H9 (cell line): ENCODE results near the gene IGF2BP3. TPM values are rescaled to one million over a fixed set of nuclear protein-coding genes. Genes with fewer than 3 reads are reported as not detected.

Source experiments
- DNase-seq: peaks from one replicate; pipeline ENCODE4 v3.0.0-alpha.2; 2017
- H2AFZ ChIP-seq: one replicate; pipeline ENCODE4 v1.6.1; 2013; ENCODE audit warnings: mild to moderate bottlenecking, low read length, control low read depth, moderate library complexity
- H2AK5ac ChIP-seq: 2 replicates; pipeline ENCODE4 v1.6.1; 2013; ENCODE audit warnings: low read length, control low read depth, mixed read lengths; ENCODE audit not compliant: insufficient read length
- H2BK120ac ChIP-seq: one replicate; pipeline ENCODE4 v1.6.1; 2013; ENCODE audit warnings: low read depth, mild to moderate bottlenecking, low read length, control low read depth, inconsistent platforms; ENCODE audit not compliant: poor library complexity, severe bottlenecking
- H2BK12ac ChIP-seq: 2 replicates; pipeline ENCODE4 v1.6.1; 2013; ENCODE audit warnings: low read length, control low read depth, mixed read lengths, low read depth; ENCODE audit not compliant: insufficient read length
- H2BK15ac ChIP-seq: 2 replicates; pipeline ENCODE4 v1.6.1; 2013; ENCODE audit warnings: low read depth, low read length, control low read depth
- H2BK20ac ChIP-seq: one replicate; pipeline ENCODE4 v1.6.1; 2013; ENCODE audit warnings: low read depth, mild to moderate bottlenecking, low read length, control low read depth, inconsistent platforms; ENCODE audit not compliant: poor library complexity, severe bottlenecking
- H2BK5ac ChIP-seq: 2 replicates; pipeline ENCODE4 v1.6.1; 2013; ENCODE audit warnings: low read length, control low read depth, mixed read lengths; ENCODE audit not compliant: insufficient read length
- H3K14ac ChIP-seq: 2 replicates; pipeline ENCODE4 v1.6.1; 2013; ENCODE audit warnings: low read length, control low read depth; ENCODE audit not compliant: insufficient read depth
- H3K18ac ChIP-seq: 2 replicates; pipeline ENCODE4 v1.6.1; 2013; ENCODE audit warnings: low read depth, mild to moderate bottlenecking, mixed read lengths, low read length, control low read depth; ENCODE audit not compliant: insufficient read length
- H3K23ac ChIP-seq: 2 replicates; pipeline ENCODE4 v1.6.1; 2013; ENCODE audit warnings: low read length, control low read depth, mixed read lengths, low read depth; ENCODE audit not compliant: insufficient read length
- H3K23me2 ChIP-seq: 2 replicates; pipeline ENCODE4 v1.6.1; 2013; ENCODE audit warnings: low read depth, mild to moderate bottlenecking, mixed read lengths, low read length, control low read depth; ENCODE audit not compliant: insufficient read length, poor library complexity, severe bottlenecking
- H3K27ac ChIP-seq: 2 replicates; pipeline ENCODE4 v1.5.1; 2013; ENCODE audit warnings: low read length, control low read depth, mixed read lengths, low read depth; ENCODE audit not compliant: insufficient read length
- H3K27me3 ChIP-seq: 2 replicates; pipeline ENCODE4 v1.6.1; 2013; ENCODE audit warnings: low read length, control low read depth, inconsistent platforms; ENCODE audit not compliant: insufficient read depth
- H3K4ac ChIP-seq: 2 replicates; pipeline ENCODE4 v1.6.1; 2013; ENCODE audit warnings: low read depth, mild to moderate bottlenecking, control low read depth, inconsistent platforms, low read length, moderate library complexity
- H3K4me1 ChIP-seq: 2 replicates; pipeline ENCODE4 v1.6.1; 2013; ENCODE audit warnings: low read length, control low read depth, inconsistent platforms; ENCODE audit not compliant: insufficient read depth
- H3K4me2 ChIP-seq: 2 replicates; pipeline ENCODE4 v1.6.1; 2013; ENCODE audit warnings: low read length, control low read depth, mixed read lengths; ENCODE audit not compliant: insufficient read length, insufficient read depth
- H3K56ac ChIP-seq: 2 replicates; pipeline ENCODE4 v1.6.1; 2013; ENCODE audit warnings: low read depth, mild to moderate bottlenecking, mixed read lengths, low read length, control low read depth; ENCODE audit not compliant: insufficient read length
- H3K79me1 ChIP-seq: 2 replicates; pipeline ENCODE4 v1.6.1; 2013; ENCODE audit warnings: low read depth, mild to moderate bottlenecking, moderate library complexity, low read length, control low read depth, inconsistent platforms; ENCODE audit not compliant: insufficient read depth, poor library complexity, severe bottlenecking
- H3K79me2 ChIP-seq: 2 replicates; pipeline ENCODE4 v1.6.1; 2013; ENCODE audit warnings: low read length, control low read depth, inconsistent platforms; ENCODE audit not compliant: insufficient read depth
- H3K9ac ChIP-seq: 2 replicates; pipeline ENCODE4 v1.6.1; 2013; ENCODE audit warnings: low read length, control low read depth, mixed read lengths; ENCODE audit not compliant: insufficient read length; ENCODE audit errors: extremely low read depth
- H3K9me3 ChIP-seq: one replicate; pipeline ENCODE4 v1.6.1; 2013; ENCODE audit warnings: low read depth, low read length, inconsistent platforms; ENCODE audit not compliant: control insufficient read depth
- H3T11ph ChIP-seq: one replicate; pipeline ENCODE4 v1.6.1; 2013; ENCODE audit warnings: mild to moderate bottlenecking, low read length, control low read depth, inconsistent platforms
- H4K20me1 ChIP-seq: one replicate; pipeline ENCODE4 v1.6.1; 2013; ENCODE audit not compliant: control insufficient read depth, insufficient read length, insufficient read depth
- H4K5ac ChIP-seq: 2 replicates; pipeline ENCODE4 v1.6.1; 2013; ENCODE audit warnings: low read depth, mild to moderate bottlenecking, mixed read lengths, low read length, control low read depth; ENCODE audit not compliant: insufficient read length
- H4K8ac ChIP-seq: replicated peaks from 2 replicates; pipeline ENCODE4 v1.6.1; 2013; ENCODE audit warnings: low read length, control low read depth, mixed read lengths, low read depth; ENCODE audit not compliant: insufficient read length
- H4K91ac ChIP-seq: 2 replicates; pipeline ENCODE4 v1.6.1; 2013; ENCODE audit warnings: low read depth, mild to moderate bottlenecking, moderate library complexity, mixed read lengths, low read length, control low read depth; ENCODE audit not compliant: insufficient read length
- H3K27ac Mint-ChIP-seq, 3 experiments: 2 replicates in 2 of 3; 3 replicates in 1 of 3; pipeline ENCODE4 v1.8.0; 2020 to 2021; ENCODE audit warnings: mixed read lengths in 3 of 3, mild to moderate bottlenecking in 1 of 3, moderate library complexity in 1 of 3
- H3K27me3 Mint-ChIP-seq: 2 replicates; pipeline ENCODE4 v1.8.0; 2021; ENCODE audit warnings: low read depth, mild to moderate bottlenecking, moderate library complexity, mixed read lengths
- H3K36me3 Mint-ChIP-seq, 3 experiments: 2 replicates in 2 of 3; 3 replicates in 1 of 3; pipeline ENCODE4 v1.8.0; 2020 to 2021; ENCODE audit warnings: low read depth in 3 of 3, mixed read lengths in 3 of 3; ENCODE audit not compliant: insufficient read depth in 1 of 3
- H3K4me1 Mint-ChIP-seq, 2 experiments: 2 replicates each; pipeline ENCODE4 v1.8.0; 2020; ENCODE audit warnings: mixed read lengths in 2 of 2
- H3K4me3 Mint-ChIP-seq, 2 experiments: 2 replicates in 1 of 2; 3 replicates in 1 of 2; pipeline ENCODE4 v1.8.0; 2020 to 2021; ENCODE audit warnings: mild to moderate bottlenecking in 2 of 2, mixed read lengths in 2 of 2, moderate library complexity in 1 of 2
- H3K9me3 Mint-ChIP-seq, 2 experiments: 2 replicates in 1 of 2; 3 replicates in 1 of 2; pipeline ENCODE4 v1.8.0; 2020; ENCODE audit warnings: mild to moderate bottlenecking in 2 of 2, mixed read lengths in 2 of 2, moderate library complexity in 1 of 2
- WGBS: extraction: QIAGEN DNeasy Blood & Tissue Kit; methylation state at CpG from one replicate; pipeline ENCODE4 v1.1.7; 2013; ENCODE audit warnings: missing lambda C conversion rate, low lambda C conversion rate, mixed read lengths; ENCODE audit not compliant: insufficient read length; ENCODE audit errors: extremely low coverage; 5-methylcytosine and 5-hydroxymethylcytosine counted together
- total RNA-seq: library from RNA; stranded (reverse); gene quantifications from 2 replicates; pipeline ENCODE4 v1.2.1, GENCODE V29; 2021
- TF ChIP-seq, protein P1 (sequence below): fragments of 200-600 bp; sonication (generic); conservative IDR thresholded peaks from 3 replicates; pipeline ENCODE4 v1.8.0; 2021; ENCODE audit warnings: antibody characterized with exemption, mild to moderate bottlenecking

The IGF2BP3 gene
- total RNA-seq, 1 experiment from 2014 or later, result 197 TPM

DNA sequence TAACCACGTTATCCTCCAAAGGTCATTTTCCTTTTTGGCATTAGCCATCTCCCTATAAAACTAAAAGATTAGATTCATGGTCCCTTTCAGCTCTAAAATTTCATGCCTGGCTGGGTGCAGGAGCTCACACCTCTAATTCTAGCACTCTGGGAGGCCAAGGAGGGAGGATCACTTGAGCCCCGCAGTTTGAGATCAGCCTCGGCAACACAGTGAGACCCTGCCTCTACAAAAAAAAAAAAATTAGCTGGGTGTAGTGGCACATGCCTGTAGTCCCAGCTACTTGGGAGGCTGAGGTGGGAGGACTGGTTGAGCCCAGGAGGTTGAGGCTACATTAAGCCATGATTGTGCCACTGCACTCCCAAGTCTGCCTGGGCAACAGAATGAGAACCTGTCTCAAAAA is 114.1 kb downstream of the IGF2BP3 start:
- no peak overlapping the region for H4K5ac ChIP-seq
- DNase-seq, result no peak
- H3K79me2 ChIP-seq, result peaks cover 7% of the 10 kb centered on the region; the same call in 1 of the 2 replicates
- Mint-ChIP-seq H3K27me3 (no peaks in the 10 kb centered on the region), H3K4me1 (peaks cover 15 to 24% of the 10 kb centered on the region in 2 experiments), H3K4me3 (no peak overlapping the region), H3K9me3 (no peaks in the 10 kb centered on the region), H3K36me3 (peaks cover 14 to 44% (median 32%) of the 10 kb centered on the region in 3 experiments; a peak in 6 of 7 replicates), H3K27ac (no peak overlapping the region)
- no CpG with 5 or more reads among the region's 3 CpGs for WGBS
- no peak overlapping the region for H3K56ac ChIP-seq
- H3K9me3 ChIP-seq, result no peaks in the 10 kb centered on the region
- no peak overlapping the region for H3K9ac ChIP-seq
- no peaks in the 10 kb centered on the region for H3K4me1 ChIP-seq
- H3K14ac ChIP-seq, result no peak overlapping the region
- no peak overlapping the region for H2AFZ ChIP-seq
- no peak overlapping the region for H3K4me2 ChIP-seq
- peaks cover 13% of the 10 kb centered on the region for H3K79me1 ChIP-seq
- H2BK120ac ChIP-seq, result no peak overlapping the region
- no peaks in the 10 kb centered on the region for H3K23me2 ChIP-seq
- no peaks in the 10 kb centered on the region for H4K20me1 ChIP-seq
- H2BK5ac ChIP-seq, result no peak overlapping the region
- TF ChIP-seq, protein P1, sequence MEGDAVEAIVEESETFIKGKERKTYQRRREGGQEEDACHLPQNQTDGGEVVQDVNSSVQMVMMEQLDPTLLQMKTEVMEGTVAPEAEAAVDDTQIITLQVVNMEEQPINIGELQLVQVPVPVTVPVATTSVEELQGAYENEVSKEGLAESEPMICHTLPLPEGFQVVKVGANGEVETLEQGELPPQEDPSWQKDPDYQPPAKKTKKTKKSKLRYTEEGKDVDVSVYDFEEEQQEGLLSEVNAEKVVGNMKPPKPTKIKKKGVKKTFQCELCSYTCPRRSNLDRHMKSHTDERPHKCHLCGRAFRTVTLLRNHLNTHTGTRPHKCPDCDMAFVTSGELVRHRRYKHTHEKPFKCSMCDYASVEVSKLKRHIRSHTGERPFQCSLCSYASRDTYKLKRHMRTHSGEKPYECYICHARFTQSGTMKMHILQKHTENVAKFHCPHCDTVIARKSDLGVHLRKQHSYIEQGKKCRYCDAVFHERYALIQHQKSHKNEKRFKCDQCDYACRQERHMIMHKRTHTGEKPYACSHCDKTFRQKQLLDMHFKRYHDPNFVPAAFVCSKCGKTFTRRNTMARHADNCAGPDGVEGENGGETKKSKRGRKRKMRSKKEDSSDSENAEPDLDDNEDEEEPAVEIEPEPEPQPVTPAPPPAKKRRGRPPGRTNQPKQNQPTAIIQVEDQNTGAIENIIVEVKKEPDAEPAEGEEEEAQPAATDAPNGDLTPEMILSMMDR, result no peak
- H3K18ac ChIP-seq, result no peak overlapping the region
- no peaks in the 10 kb centered on the region for H3K27me3 ChIP-seq
- H3K4ac ChIP-seq, result no peak overlapping the region
- H2AK5ac ChIP-seq, result no peak overlapping the region
- H2BK12ac ChIP-seq, result no peak overlapping the region
- no peak overlapping the region for H4K91ac ChIP-seq
- H2BK15ac ChIP-seq, result no peak overlapping the region
- no peak overlapping the region for H3K27ac ChIP-seq
- no peak overlapping the region for H3T11ph ChIP-seq
- H4K8ac ChIP-seq, result no peak overlapping the region
- H3K23ac ChIP-seq, result no peak overlapping the region
- no peak overlapping the region for H2BK20ac ChIP-seq
